ENCODE data around the gene CCDC51.
A peak's percentile ranks its signal among the peaks of the same experiment; 100 is the strongest.
"Not testable (repeated sequence)": the region's sequence is repeated elsewhere in the genome, so short reads cannot be mapped to it uniquely, and the experiment has no call there.

The CCDC51 gene

GRCh38 chr3:48404440-48405342 lies 35.2 kb downstream of the CCDC51 start:
- DNase-seq = no peak

- no peak for DNase-seq
Observed at GRCh38 chr3:48403533-48404439, 36.1 kb downstream of the CCDC51 start.

- DNase-seq = no peak
Observed at GRCh38 chr3:48402907-48403306, 37.0 kb downstream of the CCDC51 start.

GRCh38 chr3:48402281-48402732 lies 37.6 kb downstream of the CCDC51 start:
- no peak for DNase-seq

- DNase-seq = not testable (repeated sequence)
Observed at GRCh38 chr3:48401434-48401901, 38.5 kb downstream of the CCDC51 start.

- DNase-seq = peak; percentile 74 to 85
Observed at GRCh38 chr3:48400824-48401433, 39.0 kb downstream of the CCDC51 start.

- DNase-seq = no peak
Observed at GRCh38 chr3:48399387-48400172, 40.3 kb downstream of the CCDC51 start.

GRCh38 chr3:48398701-48399386 lies 41.1 kb downstream of the CCDC51 start:
- DNase-seq = no peak

GRCh38 chr3:48397767-48398681 lies 41.9 kb downstream of the CCDC51 start:
- no peak for DNase-seq

- DNase-seq = no peak
Observed at GRCh38 chr3:48395714-48396113, 44.2 kb downstream of the CCDC51 start.

- no peak for DNase-seq
Observed at GRCh38 chr3:48394391-48394790, 45.5 kb downstream of the CCDC51 start.

GRCh38 chr3:48388966-48389365 lies 51.0 kb downstream of the CCDC51 start:
- DNase-seq = no peak

GRCh38 chr3:48387634-48388033 lies 52.3 kb downstream of the CCDC51 start:
- no peak for DNase-seq

Data from CD4-positive, alpha-beta T cell treated with Interferon alpha-2 for 1 hour (primary cell).